ENCODE measurements around the gene C3orf20.

- TF ChIP-seq YY1 (IDR thresholded peaks at IDR 0.05; ENCODE audit: insufficient read depth, insufficient read length) (no peak), ZNF274 (IDR thresholded peaks at IDR 0.05; ENCODE audit: low read depth, low read length) (no peak), SUZ12 (IDR thresholded peaks at IDR 0.05; ENCODE audit: extremely low read depth, insufficient read depth, insufficient read length) (no peak)
Measured at GRCh38 chr3:14793858-14794234, 118.9 kb downstream of the C3orf20 start.
